Spleen (tissue), 7 donors: ENCODE measurements around the gene ATL2.

Source experiments
- CTCF ChIP-seq, 11 experiments: fragments of 200-600 bp in 7 of 11; fragments of 450-650 bp in 4 of 11; sonication (generic) in 4 of 11; IDR thresholded peaks in 8 of 11; conservative IDR thresholded peaks in 3 of 11; 1 replicate in 7 of 11; 2 replicates in 4 of 11; pipeline versions ENCODE4 v1.4.0 to v1.8.0; 2016 to 2021; ENCODE audit warnings: antibody characterized with exemption in 11 of 11, inconsistent platforms in 4 of 11, mild to moderate bottlenecking in 1 of 11
- POLR2A ChIP-seq, 3 donors: fragments of 450-650 bp; IDR thresholded peaks; one replicate each; pipeline ENCODE4 v1.5.1; 2017; ENCODE audit warnings: antibody characterized with exemption in 3 of 3, mild to moderate bottlenecking in 1 of 3
- POLR2AphosphoS5 ChIP-seq, 3 donors: sonication (generic); formaldehyde crosslinking; IDR thresholded peaks; one replicate each; pipeline ENCODE4 v1.5.1; 2017; ENCODE audit warnings: antibody characterized with exemption in 3 of 3
- donor health status: DM: no; HTN: no; CAD: no; lungs with moderate emphysema.
- donor health status: DM: no; HTN: no; CAD: no.
- donor health status: DM: no; HTN: no; CAD: no.

GRCh38 chr2:38362232-38362631 lies 14.8 kb downstream of the ATL2 start:
- TF ChIP-seq CTCF (IDR thresholded peaks at IDR 0.05 in 8 of 11, conservative IDR thresholded peaks at IDR 0.05 in 3 of 11) = no peak
- no peak for TF ChIP-seq POLR2A (IDR thresholded peaks at IDR 0.05)
- TF ChIP-seq POLR2AphosphoS5 (IDR thresholded peaks at IDR 0.05) = no peak
